Liver (tissue), 3 donors: ENCODE results near the gene TMEM120B.

Experiments
- CTCF ChIP-seq: fragments of 150-350 bp; IDR thresholded peaks from 2 replicates; pipeline ENCODE4 v1.5.1; 2017; ENCODE audit warnings: improper control_type of control experiment, low read depth, low read length; ENCODE audit not compliant: missing input control
- RAD21 ChIP-seq, 2 donors: IDR thresholded peaks; 2 replicates each; pipeline ENCODE4 v1.6.1; 2016; ENCODE audit warnings: antibody characterized with exemption in 2 of 2, mild to moderate bottlenecking in 2 of 2
- donor health status: healthy.
- donor health status: healthy.

GRCh38 chr12:121767525-121768016 is 55.0 kb downstream of the TMEM120B start:
- TF ChIP-seq CTCF: no peak
- TF ChIP-seq RAD21 (IDR thresholded peaks at IDR 0.05): no peak
